GM23338 (cell line): ENCODE results near the gene ADAMTSL5.

ENCODE experiments used
- CREB1 ChIP-seq: fragments of 250-450 bp; sonication (Bioruptor Pico); IDR thresholded peaks from 2 replicates; pipeline ENCODE4 v1.5.0; 2020; ENCODE audit warnings: low read depth, mild to moderate bottlenecking, moderate library complexity
- EZH2 ChIP-seq: fragments of 200-600 bp; sonication (generic); IDR thresholded peaks from one replicate; pipeline ENCODE4 v1.8.0; 2017; ENCODE audit warnings: antibody characterized with exemption, mild to moderate bottlenecking, low read depth; ENCODE audit not compliant: unreplicated experiment
- EZH2phosphoT487 ChIP-seq: fragments of 200-600 bp; sonication (generic); IDR thresholded peaks from one replicate; pipeline ENCODE4 v1.8.1; 2018; ENCODE audit warnings: antibody characterized with exemption; ENCODE audit not compliant: unreplicated experiment
- NANOG ChIP-seq: IDR thresholded peaks from 2 replicates; pipeline ENCODE4 v1.6.1; 2016; ENCODE audit warnings: antibody characterized with exemption, borderline replicate concordance
- POLR2AphosphoS5 ChIP-seq: IDR thresholded peaks from 2 replicates; pipeline ENCODE4 v1.6.1; 2016; ENCODE audit warnings: antibody characterized with exemption, low read depth
- ZNF114 ChIP-seq: fragments of 250-450 bp; sonication (Bioruptor Pico); IDR thresholded peaks from 2 replicates; pipeline ENCODE4 v1.5.0; 2020; ENCODE audit warnings: mild to moderate bottlenecking, moderate library complexity
- ZNF331 ChIP-seq: fragments of 250-450 bp; sonication (Bioruptor Pico); IDR thresholded peaks from 2 replicates; pipeline ENCODE4 v1.5.0; 2020; ENCODE audit warnings: low read depth, mild to moderate bottlenecking, moderate library complexity
- TF ChIP-seq, protein P1 (sequence below), 2 experiments: fragments of 200-600 bp in 1 of 2; sonication (generic) in 1 of 2; conservative IDR thresholded peaks; 2 replicates each; pipeline versions ENCODE4 v1.5.1 to v1.6.1; 2016 to 2017; ENCODE audit warnings: antibody characterized with exemption in 2 of 2, low read depth in 2 of 2, mild to moderate bottlenecking in 2 of 2, moderate library complexity in 1 of 2
- TF ChIP-seq, protein P2 (sequence below): IDR thresholded peaks from one replicate; pipeline ENCODE4 v1.6.1; 2018; ENCODE audit warnings: antibody characterized with exemption; ENCODE audit not compliant: unreplicated experiment
- TF ChIP-seq, protein P3 (sequence below): IDR thresholded peaks from 2 replicates; pipeline ENCODE4 v1.6.1; 2016; ENCODE audit warnings: antibody characterized with exemption
- TF ChIP-seq, protein P4 (sequence below): fragments of 250-450 bp; sonication (Bioruptor Pico); IDR thresholded peaks from 2 replicates; pipeline ENCODE4 v1.5.0; 2020; ENCODE audit warnings: mild to moderate bottlenecking, moderate library complexity

DNA sequence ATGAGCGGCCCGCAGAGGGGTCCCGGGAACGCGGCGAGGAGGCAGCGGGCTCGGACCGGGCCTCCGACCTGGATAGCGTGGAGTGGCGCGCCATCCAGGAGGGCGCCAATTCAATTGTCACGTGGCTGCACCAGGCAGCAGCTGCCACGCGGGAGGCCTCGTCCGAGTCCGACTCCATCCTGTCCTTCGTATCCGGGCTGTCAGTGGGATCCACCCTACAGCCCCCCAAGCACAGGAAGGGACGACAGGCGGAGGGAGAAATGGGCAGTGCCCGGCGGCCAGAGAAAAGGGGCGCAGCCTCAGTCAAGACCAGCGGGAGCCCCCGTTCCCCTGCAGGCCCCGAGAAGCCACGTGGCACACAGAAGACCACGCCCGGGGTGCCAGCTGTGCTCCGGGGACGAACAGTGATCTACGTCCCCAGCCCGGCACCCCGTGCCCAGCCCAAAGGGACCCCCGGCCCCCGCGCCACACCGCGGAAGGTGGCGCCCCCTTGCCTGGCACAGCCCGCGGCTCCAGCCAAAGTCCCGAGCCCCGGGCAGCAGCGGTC, 44.5 kb downstream of the ADAMTSL5 start:
- TF ChIP-seq CREB1 (no peak), POLR2AphosphoS5 (no peak), ZNF114 (no peak), NANOG (no peak), EZH2phosphoT487 (no peak), EZH2 (no peak), ZNF331 (CRISPR knock-in tag) (no peak)
- TF ChIP-seq, protein P1, sequence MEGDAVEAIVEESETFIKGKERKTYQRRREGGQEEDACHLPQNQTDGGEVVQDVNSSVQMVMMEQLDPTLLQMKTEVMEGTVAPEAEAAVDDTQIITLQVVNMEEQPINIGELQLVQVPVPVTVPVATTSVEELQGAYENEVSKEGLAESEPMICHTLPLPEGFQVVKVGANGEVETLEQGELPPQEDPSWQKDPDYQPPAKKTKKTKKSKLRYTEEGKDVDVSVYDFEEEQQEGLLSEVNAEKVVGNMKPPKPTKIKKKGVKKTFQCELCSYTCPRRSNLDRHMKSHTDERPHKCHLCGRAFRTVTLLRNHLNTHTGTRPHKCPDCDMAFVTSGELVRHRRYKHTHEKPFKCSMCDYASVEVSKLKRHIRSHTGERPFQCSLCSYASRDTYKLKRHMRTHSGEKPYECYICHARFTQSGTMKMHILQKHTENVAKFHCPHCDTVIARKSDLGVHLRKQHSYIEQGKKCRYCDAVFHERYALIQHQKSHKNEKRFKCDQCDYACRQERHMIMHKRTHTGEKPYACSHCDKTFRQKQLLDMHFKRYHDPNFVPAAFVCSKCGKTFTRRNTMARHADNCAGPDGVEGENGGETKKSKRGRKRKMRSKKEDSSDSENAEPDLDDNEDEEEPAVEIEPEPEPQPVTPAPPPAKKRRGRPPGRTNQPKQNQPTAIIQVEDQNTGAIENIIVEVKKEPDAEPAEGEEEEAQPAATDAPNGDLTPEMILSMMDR (conservative IDR thresholded peaks at IDR 0.05; ENCODE audit: low read depth in 2 of 2) = no peak
- TF ChIP-seq, protein P2, sequence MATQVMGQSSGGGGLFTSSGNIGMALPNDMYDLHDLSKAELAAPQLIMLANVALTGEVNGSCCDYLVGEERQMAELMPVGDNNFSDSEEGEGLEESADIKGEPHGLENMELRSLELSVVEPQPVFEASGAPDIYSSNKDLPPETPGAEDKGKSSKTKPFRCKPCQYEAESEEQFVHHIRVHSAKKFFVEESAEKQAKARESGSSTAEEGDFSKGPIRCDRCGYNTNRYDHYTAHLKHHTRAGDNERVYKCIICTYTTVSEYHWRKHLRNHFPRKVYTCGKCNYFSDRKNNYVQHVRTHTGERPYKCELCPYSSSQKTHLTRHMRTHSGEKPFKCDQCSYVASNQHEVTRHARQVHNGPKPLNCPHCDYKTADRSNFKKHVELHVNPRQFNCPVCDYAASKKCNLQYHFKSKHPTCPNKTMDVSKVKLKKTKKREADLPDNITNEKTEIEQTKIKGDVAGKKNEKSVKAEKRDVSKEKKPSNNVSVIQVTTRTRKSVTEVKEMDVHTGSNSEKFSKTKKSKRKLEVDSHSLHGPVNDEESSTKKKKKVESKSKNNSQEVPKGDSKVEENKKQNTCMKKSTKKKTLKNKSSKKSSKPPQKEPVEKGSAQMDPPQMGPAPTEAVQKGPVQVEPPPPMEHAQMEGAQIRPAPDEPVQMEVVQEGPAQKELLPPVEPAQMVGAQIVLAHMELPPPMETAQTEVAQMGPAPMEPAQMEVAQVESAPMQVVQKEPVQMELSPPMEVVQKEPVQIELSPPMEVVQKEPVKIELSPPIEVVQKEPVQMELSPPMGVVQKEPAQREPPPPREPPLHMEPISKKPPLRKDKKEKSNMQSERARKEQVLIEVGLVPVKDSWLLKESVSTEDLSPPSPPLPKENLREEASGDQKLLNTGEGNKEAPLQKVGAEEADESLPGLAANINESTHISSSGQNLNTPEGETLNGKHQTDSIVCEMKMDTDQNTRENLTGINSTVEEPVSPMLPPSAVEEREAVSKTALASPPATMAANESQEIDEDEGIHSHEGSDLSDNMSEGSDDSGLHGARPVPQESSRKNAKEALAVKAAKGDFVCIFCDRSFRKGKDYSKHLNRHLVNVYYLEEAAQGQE = no peak
- TF ChIP-seq, protein P3, sequence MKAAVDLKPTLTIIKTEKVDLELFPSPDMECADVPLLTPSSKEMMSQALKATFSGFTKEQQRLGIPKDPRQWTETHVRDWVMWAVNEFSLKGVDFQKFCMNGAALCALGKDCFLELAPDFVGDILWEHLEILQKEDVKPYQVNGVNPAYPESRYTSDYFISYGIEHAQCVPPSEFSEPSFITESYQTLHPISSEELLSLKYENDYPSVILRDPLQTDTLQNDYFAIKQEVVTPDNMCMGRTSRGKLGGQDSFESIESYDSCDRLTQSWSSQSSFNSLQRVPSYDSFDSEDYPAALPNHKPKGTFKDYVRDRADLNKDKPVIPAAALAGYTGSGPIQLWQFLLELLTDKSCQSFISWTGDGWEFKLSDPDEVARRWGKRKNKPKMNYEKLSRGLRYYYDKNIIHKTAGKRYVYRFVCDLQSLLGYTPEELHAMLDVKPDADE = no peak
- TF ChIP-seq, protein P4, sequence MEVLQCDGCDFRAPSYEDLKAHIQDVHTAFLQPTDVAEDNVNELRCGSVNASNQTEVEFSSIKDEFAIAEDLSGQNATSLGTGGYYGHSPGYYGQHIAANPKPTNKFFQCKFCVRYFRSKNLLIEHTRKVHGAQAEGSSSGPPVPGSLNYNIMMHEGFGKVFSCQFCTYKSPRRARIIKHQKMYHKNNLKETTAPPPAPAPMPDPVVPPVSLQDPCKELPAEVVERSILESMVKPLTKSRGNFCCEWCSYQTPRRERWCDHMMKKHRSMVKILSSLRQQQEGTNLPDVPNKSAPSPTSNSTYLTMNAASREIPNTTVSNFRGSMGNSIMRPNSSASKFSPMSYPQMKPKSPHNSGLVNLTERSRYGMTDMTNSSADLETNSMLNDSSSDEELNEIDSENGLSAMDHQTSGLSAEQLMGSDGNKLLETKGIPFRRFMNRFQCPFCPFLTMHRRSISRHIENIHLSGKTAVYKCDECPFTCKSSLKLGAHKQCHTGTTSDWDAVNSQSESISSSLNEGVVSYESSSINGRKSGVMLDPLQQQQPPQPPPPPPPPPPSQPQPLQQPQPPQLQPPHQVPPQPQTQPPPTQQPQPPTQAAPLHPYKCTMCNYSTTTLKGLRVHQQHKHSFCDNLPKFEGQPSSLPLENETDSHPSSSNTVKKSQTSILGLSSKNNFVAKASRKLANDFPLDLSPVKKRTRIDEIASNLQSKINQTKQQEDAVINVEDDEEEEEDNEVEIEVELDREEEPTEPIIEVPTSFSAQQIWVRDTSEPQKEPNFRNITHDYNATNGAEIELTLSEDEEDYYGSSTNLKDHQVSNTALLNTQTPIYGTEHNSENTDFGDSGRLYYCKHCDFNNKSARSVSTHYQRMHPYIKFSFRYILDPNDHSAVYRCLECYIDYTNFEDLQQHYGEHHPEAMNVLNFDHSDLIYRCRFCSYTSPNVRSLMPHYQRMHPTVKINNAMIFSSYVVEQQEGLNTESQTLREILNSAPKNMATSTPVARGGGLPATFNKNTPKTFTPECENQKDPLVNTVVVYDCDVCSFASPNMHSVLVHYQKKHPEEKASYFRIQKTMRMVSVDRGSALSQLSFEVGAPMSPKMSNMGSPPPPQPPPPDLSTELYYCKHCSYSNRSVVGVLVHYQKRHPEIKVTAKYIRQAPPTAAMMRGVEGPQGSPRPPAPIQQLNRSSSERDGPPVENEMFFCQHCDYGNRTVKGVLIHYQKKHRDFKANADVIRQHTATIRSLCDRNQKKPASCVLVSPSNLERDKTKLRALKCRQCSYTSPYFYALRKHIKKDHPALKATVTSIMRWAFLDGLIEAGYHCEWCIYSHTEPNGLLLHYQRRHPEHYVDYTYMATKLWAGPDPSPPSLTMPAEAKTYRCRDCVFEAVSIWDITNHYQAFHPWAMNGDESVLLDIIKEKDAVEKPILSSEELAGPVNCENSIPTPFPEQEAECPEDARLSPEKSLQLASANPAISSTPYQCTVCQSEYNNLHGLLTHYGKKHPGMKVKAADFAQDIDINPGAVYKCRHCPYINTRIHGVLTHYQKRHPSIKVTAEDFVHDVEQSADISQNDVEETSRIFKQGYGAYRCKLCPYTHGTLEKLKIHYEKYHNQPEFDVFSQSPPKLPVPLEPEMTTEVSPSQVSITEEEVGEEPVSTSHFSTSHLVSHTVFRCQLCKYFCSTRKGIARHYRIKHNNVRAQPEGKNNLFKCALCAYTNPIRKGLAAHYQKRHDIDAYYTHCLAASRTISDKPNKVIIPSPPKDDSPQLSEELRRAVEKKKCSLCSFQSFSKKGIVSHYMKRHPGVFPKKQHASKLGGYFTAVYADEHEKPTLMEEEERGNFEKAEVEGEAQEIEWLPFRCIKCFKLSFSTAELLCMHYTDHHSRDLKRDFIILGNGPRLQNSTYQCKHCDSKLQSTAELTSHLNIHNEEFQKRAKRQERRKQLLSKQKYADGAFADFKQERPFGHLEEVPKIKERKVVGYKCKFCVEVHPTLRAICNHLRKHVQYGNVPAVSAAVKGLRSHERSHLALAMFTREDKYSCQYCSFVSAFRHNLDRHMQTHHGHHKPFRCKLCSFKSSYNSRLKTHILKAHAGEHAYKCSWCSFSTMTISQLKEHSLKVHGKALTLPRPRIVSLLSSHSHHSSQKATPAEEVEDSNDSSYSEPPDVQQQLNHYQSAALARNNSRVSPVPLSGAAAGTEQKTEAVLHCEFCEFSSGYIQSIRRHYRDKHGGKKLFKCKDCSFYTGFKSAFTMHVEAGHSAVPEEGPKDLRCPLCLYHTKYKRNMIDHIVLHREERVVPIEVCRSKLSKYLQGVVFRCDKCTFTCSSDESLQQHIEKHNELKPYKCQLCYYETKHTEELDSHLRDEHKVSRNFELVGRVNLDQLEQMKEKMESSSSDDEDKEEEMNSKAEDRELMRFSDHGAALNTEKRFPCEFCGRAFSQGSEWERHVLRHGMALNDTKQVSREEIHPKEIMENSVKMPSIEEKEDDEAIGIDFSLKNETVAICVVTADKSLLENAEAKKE = no peak
